Activated T-cell treated with anti-CD3 and anti-CD28 coated beads for 24 hours (primary cell): ENCODE measurements around the gene GPR151.

ENCODE experiments used
- DNase-seq: peaks from one replicate; pipeline ENCODE4 v3.0.0-alpha.2; 2020; ENCODE audit warnings: low read depth

The GPR151 gene

DNA sequence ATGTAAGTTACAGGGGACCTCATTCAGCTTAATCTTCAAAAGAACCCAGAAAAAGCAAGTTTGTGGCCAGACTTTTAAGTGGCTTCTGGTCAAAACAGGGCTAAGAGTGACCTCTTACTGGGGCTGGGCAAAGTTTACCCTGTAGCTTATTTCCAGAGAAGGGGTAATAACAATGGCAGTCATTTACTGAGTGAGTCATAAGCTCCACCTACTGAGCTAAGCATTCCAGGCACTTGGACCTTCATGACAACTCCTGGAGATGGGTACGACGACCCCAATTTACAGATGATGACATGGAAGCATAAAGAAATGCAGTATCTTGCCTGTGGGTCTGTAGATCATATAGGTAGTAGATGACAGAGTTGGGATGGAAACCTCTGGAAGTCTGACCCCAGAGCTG lies 4.7 kb upstream of the GPR151 start:
- no peak for DNase-seq

DNA sequence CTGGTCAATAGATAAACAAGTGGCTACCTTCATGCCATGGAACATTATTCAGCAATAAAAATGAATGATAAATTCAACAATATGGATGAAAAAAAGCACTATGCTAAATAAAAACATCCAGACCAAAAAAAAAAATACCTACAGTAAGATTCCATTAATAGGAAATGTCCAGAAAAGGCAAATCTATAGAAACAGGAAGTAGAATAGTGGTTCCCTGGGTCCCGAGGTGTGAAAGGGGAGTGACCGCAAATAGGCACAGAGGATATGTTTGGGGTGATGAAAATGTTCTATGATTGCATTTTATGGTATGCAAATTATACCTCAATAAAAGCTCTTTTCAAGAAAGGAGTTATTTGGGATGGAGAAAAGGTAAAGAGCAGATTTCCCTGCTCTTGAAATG lies 3.6 kb upstream of the GPR151 start:
- no peak for DNase-seq

DNA sequence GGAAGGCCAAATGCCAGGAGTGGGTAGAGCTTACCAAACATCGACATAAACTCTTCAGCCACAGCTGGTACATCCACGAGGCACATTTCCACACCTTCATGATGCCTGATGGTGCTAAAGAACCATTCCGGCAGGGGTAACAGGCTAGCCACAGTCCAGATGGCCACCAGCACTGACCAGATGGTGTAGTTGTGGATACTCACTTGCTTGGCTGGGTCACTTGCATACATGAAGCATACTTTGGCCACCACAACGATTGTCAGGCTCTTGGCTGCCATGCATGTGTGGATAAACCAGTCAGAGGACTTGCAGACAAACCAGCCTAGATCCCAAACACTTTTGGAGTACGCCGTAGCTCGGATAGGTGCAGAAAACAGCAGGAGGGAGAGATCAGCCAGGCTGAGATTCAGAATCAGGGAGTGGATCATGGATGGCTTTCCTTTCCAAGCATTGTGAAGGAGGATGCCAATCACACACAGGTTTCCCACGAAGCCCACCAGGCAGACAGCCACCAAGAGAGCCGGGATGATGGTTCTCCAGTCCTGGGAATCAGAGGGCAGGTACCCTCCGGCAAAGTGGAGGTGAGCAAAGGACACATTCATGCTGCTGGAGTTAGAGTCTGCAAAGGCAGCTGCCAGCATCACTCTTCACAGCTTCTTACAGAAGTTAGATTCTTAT lies 378 bp downstream of the GPR151 start:
- DNase-seq = no peak

DNA sequence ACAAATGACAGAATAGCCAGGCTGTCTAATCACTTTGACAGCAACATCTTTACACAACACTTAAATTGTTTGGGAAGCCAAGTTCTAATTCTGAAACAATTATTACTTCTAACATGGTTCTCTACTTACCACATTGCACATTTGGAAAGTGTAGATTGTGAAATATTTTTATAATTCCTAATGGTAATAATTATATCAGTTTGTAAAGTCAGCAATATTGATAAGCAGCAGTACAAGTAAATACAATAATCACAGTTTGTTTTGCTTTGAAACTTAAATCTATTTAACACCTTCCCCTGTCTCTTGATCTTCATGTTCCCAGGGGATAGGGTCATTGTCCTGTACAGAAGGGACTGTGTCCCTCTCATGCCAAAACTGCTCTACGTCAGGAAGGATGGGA lies 1.4 kb downstream of the GPR151 start:
- DNase-seq = no peak

DNA sequence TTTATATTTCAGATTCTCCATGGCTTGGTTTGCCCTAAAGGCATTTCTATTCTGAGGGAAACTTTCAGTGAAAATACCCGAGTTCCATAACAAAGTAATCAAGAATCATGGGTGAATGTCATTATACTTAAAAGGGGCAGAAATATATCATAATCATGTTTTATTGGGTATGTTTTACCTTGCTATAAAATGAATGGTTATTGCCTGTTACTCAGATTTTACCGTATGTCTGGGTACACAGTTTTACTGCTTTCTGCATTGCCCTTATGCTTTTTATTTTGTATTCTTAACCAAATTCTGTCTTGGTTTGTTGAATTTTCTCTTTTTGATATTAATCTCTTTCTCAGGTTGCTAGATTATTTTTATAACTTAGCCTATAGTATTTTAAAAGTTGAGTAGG lies 2.5 kb downstream of the GPR151 start:
- no peak for DNase-seq

DNA sequence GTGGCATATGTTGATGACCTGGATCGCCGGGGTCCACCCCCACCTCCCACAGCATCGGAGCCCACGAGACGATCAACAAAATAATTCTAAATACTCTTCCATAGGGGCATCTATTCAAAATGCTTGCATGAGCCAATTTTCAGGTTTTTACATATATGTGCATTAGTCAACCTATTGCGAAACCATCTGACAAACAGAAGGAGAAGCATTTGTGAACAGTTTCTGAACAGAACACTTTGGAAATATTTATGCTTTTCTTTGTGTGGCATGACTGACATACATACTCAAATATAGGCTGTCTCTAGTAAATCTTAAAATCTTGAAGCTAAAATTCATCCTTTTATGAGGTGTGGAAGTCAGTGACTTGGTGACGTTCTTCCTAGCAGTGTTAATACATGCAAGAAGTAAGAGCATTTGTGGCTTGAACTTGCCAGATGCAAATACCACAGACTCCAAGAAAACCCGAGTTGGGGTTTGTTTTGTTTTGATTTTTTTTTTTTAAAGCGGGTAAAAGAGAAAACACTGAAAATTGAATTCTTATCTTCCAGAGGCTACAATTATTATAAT lies 5.3 kb downstream of the GPR151 start:
- DNase-seq = no peak

DNA sequence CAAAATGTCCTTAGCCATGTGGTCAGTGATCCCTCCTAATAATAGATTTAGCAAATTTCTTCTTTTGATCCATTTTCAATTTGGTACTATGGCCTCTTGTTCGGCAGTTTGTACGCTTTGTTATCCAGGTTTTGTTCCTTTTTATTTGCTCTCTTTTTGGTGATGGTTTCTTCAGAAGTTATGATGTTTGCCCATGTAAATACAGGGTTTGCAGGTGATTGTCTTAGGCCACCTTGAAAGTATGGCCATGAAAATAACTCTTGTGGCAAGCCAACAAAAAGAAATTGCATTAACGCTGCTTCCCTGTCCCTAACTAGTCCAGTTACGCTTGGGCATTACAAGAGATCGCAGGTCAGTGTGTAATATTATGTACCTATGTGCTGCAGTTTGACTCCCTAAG lies 8.6 kb downstream of the GPR151 start:
- no peak for DNase-seq

DNA sequence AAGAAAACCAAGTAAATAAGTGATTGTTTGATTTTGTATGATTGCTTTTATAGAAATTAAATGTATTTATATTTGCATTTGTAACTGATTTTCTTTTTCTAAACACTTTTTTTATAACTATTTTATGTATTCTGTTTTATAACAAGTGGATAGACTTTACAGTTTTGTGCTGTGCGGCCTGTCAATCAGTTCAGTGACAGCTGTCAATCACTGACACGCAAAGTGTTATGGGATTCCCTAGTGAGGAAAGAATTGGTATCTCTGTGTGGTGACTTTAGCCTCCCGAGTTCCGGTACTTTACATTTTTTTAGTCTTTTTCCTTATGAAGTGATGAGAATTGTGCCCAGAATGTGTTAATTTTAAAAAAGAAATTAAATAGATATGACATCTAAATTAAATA lies 16.3 kb downstream of the GPR151 start:
- no peak for DNase-seq

DNA sequence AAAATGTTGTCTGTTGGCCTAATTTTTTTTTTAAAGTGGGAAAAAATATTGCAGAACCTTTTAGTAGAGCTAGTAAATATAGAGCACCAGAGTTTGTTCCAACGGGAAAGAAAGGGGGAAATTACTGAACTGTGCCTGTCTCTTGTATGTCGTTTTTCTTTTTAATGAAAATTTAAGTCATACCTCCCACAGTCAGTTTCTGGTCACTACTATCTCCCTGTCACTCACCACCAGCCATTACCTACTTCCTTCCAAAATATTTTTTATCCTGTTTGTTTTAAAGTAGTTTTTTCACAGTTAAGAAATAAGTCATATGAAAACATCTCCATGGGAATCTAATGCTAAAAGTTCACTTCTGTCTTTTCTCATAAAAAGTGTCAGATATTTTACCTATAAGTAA lies 21.3 kb downstream of the GPR151 start:
- no peak for DNase-seq

DNA sequence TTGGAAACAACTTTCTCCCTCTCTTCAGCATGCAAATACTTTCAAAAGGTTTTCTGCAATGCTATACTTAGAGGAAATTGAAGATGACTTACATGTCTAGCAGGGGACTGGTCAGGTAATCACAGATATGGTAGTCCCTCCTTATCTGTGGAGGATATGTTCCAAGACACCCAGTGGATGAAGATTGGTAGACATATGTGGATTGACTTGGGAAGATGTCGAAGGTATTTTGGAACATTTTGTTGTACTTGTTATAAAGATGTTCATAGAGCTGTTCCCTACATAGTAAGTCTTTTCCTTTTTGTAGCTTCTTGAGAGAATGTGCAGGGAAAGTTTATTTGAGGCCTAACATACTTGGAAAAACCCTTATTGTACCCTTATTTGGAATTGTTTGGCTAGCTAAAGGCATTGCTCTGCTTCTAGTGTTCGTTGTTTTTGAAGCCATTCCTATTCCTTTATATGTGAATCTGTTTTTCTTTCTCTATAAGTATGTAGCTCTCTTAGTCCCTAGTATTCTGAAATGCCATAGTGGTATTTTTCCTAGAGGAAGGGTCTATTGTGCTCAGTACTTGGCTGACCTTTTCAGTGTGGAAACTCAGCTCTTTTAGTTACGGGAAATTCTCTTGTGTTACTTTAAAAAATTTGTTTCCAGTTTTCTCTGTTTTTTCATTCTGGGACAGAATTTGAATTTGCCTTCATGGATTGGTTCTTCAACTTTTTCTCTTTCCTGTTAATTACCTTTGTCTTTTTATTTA lies 25.7 kb downstream of the GPR151 start:
- DNase-seq = no peak

DNA sequence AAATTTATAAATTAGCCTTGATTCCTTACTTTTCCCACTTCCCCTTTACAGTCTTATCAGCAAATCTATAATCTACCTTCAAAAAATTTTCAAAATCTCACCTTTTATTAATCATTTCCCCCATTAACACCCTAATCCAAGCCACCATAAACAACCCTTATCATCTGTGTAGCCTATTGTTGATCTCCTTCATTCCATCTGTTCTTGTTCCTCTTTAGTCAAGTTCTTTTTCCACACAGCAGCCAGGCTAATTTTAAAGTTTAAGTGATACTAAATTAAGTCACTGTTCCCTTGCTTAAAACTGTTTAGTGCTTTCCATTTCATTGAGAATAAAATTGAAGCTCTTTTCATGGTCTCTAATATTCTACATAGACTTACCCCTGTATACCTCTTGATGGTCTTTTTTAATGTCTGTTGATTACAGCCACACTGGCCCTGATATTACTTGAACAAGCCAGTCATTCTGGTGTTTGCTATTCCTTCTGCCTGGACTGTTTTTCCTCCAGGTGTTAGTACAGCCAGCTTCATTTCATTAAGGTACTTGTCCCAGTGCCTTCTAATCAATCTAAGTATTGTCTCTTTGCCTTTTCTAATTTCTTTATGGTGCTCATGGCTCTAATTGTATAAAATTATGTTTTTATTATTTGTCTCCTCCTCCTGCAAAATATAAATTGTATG lies 31.1 kb downstream of the GPR151 start:
- DNase-seq = no peak

DNA sequence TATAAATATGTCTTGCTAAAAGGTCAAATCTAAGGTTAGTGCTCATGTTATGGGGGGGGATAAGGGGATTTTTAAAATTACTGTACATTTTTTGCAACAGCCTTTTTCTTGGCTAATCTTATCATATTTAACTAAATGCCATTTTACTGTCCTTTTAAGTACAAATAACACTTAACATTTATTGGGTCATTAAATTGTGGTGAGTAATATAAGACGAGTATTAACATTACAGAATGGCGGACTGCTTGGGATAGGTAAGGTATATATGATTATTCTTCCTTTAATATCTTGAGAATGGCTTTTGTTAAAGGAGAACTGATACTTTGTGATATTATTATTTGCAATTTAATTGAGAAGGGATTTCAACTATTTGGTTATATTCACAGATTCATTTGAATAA lies 33.2 kb downstream of the GPR151 start:
- DNase-seq = no peak

DNA sequence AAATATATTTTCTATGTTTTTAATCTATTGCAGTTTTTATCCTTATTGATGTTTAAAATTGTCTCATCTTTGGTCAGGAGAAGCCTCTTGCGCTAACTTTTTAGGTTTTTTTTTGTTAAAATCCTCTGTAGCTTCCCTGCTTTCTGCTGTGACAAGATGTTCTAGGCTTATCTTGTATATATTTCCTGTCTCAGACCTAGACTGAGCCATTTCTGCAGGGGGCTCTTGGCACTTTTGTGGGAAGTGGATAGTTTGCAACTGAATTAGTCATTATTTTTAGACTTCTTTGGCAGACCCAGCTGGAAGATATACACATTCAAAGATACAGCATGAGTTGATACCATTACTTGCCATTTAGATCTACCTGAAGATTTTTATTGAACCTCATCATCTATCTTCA lies 40.1 kb downstream of the GPR151 start:
- no peak for DNase-seq

DNA sequence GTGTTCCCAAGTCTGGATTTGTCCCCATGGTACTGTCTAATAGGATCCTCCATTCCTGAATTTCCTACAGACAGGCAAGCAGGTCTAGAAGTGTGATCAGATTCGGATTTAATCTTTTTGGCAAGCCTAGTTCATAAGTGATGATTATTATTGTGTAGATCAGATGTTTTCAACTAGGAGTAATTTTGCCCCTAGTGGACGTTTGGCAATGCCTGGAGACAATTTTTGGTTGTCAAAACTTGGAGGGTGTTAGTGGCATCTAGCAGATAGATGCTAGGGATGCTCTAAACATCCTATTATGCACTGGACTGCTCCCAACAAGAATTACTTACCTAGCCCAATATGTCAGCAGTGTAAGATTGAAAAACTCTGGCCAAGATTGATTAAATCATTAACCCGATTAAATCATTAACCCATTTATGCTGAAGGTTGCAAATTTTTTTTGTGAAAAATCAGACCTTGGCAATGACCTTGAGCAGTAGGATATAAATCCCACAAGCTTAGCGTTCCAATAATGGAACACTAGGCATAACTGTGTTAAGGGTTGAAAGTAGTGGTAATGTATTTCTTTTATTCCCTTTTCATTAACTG lies 40.7 kb downstream of the GPR151 start:
- no peak for DNase-seq

DNA sequence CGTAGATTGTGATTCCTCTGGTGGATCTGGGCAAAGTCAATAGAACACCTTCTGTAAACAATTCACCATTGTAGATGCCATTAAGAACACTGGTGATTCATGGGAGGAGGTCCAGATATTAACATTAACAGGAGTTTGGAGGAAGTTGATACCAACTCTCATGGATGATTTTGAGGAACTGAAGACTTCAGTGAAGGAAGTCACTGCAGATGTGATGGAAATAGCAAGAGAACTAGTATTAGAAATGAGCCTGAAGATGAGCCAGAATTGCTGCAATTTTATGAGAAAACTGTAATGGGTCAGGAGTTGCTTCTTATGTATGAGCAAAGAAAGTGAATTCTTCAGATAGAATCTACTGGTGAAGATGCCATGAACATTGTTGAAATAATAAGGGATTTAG lies 41.9 kb downstream of the GPR151 start:
- no peak for DNase-seq

DNA sequence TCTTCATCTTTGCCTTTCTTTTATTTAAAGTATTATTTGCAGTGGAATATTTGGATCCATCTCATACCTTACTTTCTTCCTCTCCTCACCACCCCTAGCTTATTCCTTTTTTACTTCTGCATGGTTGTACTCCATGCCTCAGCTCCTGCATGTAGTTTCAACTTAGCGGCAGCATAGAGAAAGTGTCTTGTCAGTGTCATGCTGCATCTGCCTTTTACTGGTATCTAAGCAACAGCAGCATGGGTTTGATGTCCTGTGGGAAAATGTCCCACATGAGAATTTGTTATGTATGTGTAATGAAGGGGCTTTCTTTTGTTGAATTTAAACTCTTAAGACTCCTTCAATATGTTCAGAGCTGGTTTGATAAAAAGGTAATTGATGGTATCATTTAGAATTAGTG lies 48.2 kb downstream of the GPR151 start:
- DNase-seq = no peak

DNA sequence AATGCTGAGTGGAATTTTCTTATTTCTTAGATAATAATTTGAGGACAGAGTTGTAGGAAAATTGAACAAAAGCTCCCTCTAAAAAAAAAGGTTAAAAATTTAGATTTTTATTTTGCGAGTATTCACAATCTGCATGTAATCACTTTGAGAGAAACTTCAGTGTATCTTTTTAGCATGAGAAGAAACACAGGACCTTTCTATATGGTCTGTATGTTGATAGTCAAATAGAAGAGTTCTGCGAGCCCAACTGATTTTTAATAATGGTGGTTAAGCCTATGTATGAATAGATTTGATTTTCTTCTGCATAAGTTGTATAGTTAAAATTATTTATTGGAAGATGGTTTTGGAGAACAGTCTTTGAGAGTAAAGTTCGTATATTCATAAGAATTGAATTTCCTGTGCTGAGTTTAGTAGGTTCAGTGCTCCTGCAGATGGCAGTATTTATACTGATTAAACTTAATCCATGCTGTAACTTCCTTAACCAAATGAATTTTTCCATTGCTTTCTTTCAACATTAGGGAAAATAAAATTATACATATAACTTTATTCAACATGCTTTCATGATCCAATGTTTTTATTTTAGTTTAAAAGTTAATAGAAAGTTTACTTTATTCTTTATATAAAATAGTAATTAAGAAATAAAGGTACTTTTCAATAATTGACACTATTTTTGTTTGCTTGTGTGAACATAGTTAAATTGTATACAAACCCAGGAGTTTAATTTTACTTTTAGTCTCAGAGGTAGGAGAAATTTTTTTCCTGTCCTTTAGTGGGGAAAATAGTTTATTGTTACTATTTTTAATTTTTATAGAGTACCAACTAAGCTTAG lies 49.3 kb downstream of the GPR151 start:
- no peak for DNase-seq

DNA sequence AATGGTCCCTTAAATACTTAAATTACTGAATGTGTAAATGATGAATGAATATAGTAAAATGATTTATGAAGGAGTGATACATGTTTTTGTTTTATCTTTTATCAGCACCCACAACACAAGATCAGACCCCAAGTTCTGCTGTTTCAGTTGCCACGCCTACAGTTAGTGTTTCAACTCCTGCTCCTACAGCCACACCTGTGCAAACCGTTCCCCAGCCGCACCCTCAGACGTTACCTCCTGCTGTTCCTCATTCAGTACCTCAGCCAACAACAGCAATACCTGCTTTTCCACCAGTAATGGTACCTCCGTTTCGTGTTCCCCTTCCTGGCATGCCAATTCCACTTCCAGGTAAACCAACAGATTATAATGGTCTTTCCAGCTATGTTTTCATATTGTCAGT lies 52.5 kb downstream of the GPR151 start:
- DNase-seq = no peak
